ENCODE data around the gene MYOC.

The MYOC gene

GRCh38 chr1:171668372-171668771 is 15.9 kb upstream of the MYOC start:
- TF ChIP-seq MAX (IDR thresholded peaks at IDR 0.05) (no peak), NFIC (IDR thresholded peaks at IDR 0.05) (no peak), USF1 (IDR thresholded peaks at IDR 0.05) (no peak), YY1 (IDR thresholded peaks at IDR 0.05; ENCODE audit: low read depth) (no peak)

- no peak for TF ChIP-seq NFIC (IDR thresholded peaks at IDR 0.05)
- no peak for TF ChIP-seq ZBTB7A (IDR thresholded peaks at IDR 0.05; ENCODE audit: low read depth)
- TF ChIP-seq FOXM1 (IDR thresholded peaks at IDR 0.05; ENCODE audit: borderline replicate concordance, low read depth): no peak
- TF ChIP-seq TCF12 (IDR thresholded peaks at IDR 0.05; ENCODE audit: low read depth): no peak
- no peak for TF ChIP-seq USF1 (IDR thresholded peaks at IDR 0.05)
- TF ChIP-seq REST (IDR thresholded peaks at IDR 0.05; ENCODE audit: low read depth): no peak
- TF ChIP-seq RAD21 (IDR thresholded peaks at IDR 0.05; ENCODE audit: low read depth): no peak
- TF ChIP-seq CREB1 (IDR thresholded peaks at IDR 0.05; ENCODE audit: low read depth): no peak
- TF ChIP-seq MAX (IDR thresholded peaks at IDR 0.05): no peak
- TF ChIP-seq EGR1 (IDR thresholded peaks at IDR 0.05): no peak
- TF ChIP-seq CEBPB (IDR thresholded peaks at IDR 0.05): no peak
These were observed 13.8 kb upstream of the MYOC start for GRCh38 chr1:171666114-171666769.

- TF ChIP-seq USF1 (IDR thresholded peaks at IDR 0.05): no peak
- TF ChIP-seq ZBTB7A (IDR thresholded peaks at IDR 0.05; ENCODE audit: low read depth): no peak
- no peak for TF ChIP-seq TCF12 (IDR thresholded peaks at IDR 0.05; ENCODE audit: low read depth)
- no peak for TF ChIP-seq CREB1 (IDR thresholded peaks at IDR 0.05; ENCODE audit: low read depth)
- TF ChIP-seq NFIC (IDR thresholded peaks at IDR 0.05): no peak
- TF ChIP-seq CEBPB (IDR thresholded peaks at IDR 0.05): no peak
- no peak for TF ChIP-seq EP300 (IDR thresholded peaks at IDR 0.05; ENCODE audit: borderline replicate concordance)
- no peak for TF ChIP-seq RAD21 (IDR thresholded peaks at IDR 0.05; ENCODE audit: low read depth)
- TF ChIP-seq EGR1 (IDR thresholded peaks at IDR 0.05): no peak
- TF ChIP-seq TEAD4 (IDR thresholded peaks at IDR 0.05): no peak
- no peak for TF ChIP-seq FOXM1 (IDR thresholded peaks at IDR 0.05; ENCODE audit: borderline replicate concordance, low read depth)
- TF ChIP-seq MAX (IDR thresholded peaks at IDR 0.05): no peak
- TF ChIP-seq TAF1 (IDR thresholded peaks at IDR 0.05; ENCODE audit: low read depth): no peak
- TF ChIP-seq REST (IDR thresholded peaks at IDR 0.05; ENCODE audit: low read depth): no peak
These were observed 12.5 kb upstream of the MYOC start for GRCh38 chr1:171664976-171665375.

- TF ChIP-seq FOXM1 (IDR thresholded peaks at IDR 0.05; ENCODE audit: borderline replicate concordance, low read depth) (no peak), YY1 (IDR thresholded peaks at IDR 0.05; ENCODE audit: low read depth) (no peak), USF1 (IDR thresholded peaks at IDR 0.05) (no peak), ZBTB7A (IDR thresholded peaks at IDR 0.05; ENCODE audit: low read depth) (no peak), REST (IDR thresholded peaks at IDR 0.05; ENCODE audit: low read depth) (no peak), NFIC (IDR thresholded peaks at IDR 0.05) (no peak), TCF12 (IDR thresholded peaks at IDR 0.05; ENCODE audit: low read depth) (no peak), CEBPB (IDR thresholded peaks at IDR 0.05) (no peak), RAD21 (IDR thresholded peaks at IDR 0.05; ENCODE audit: low read depth) (no peak), EGR1 (IDR thresholded peaks at IDR 0.05) (no peak), TEAD4 (IDR thresholded peaks at IDR 0.05) (no peak), CREB1 (IDR thresholded peaks at IDR 0.05; ENCODE audit: low read depth) (no peak), EP300 (IDR thresholded peaks at IDR 0.05; ENCODE audit: borderline replicate concordance) (no peak), MAX (IDR thresholded peaks at IDR 0.05) (no peak), TAF1 (IDR thresholded peaks at IDR 0.05; ENCODE audit: low read depth) (no peak)
These were observed 11.5 kb upstream of the MYOC start for GRCh38 chr1:171663854-171664575.
